Ovary (tissue), 3 donors: Measurements from ENCODE around the gene GAS2L2.

Experiments
- EP300 ChIP-seq: sonication (generic); formaldehyde crosslinking; IDR thresholded peaks from one replicate; pipeline ENCODE4 v1.6.1; 2017; ENCODE audit warnings: antibody characterized with exemption
- TF ChIP-seq, protein P1 (sequence below), 3 donors: fragments of 450-650 bp in 2 of 3; fragments of 200-600 bp in 1 of 3; IDR thresholded peaks; one replicate each; pipeline versions ENCODE4 v1.5.1 to v1.8.0; 2016 to 2022; ENCODE audit warnings: antibody characterized with exemption in 3 of 3, mild to moderate bottlenecking in 1 of 3
- donor health status: DM: no; HTN: no; CAD: no.

GRCh38 chr17:35793257-35793656 lies 40.2 kb upstream of the GAS2L2 start:
- TF ChIP-seq, protein P1, sequence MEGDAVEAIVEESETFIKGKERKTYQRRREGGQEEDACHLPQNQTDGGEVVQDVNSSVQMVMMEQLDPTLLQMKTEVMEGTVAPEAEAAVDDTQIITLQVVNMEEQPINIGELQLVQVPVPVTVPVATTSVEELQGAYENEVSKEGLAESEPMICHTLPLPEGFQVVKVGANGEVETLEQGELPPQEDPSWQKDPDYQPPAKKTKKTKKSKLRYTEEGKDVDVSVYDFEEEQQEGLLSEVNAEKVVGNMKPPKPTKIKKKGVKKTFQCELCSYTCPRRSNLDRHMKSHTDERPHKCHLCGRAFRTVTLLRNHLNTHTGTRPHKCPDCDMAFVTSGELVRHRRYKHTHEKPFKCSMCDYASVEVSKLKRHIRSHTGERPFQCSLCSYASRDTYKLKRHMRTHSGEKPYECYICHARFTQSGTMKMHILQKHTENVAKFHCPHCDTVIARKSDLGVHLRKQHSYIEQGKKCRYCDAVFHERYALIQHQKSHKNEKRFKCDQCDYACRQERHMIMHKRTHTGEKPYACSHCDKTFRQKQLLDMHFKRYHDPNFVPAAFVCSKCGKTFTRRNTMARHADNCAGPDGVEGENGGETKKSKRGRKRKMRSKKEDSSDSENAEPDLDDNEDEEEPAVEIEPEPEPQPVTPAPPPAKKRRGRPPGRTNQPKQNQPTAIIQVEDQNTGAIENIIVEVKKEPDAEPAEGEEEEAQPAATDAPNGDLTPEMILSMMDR (IDR thresholded peaks at IDR 0.05): no peak
- TF ChIP-seq EP300: no peak
